Measurements from ENCODE around the gene SPRING1.

SPRING1 gene

DNA sequence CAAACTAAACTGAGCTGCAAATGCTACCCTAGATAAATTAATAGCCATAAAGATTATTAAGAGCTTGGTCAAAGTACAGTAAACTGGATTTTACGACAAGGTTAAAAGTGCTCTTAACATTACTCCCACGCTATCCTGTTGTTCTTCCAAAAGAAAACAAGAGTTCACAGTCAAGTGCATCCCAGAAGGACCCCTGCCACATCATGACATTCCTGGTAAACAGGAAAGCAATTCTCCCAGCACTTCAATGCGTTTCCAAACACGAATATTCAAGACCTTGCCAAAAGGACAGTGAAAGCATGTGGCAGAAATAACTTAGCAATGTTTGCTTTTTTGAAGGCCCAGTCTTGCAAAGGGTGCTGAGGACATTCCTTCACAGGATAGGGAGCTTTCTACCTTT, 11.2 kb downstream of the SPRING1 start:
- TF ChIP-seq CTCF (conservative IDR thresholded peaks at IDR 0.05), result no peak
- no peak for TF ChIP-seq ZFX (IDR thresholded peaks at IDR 0.05)
- H3K27ac ChIP-seq, result no peak overlapping the region

GRCh38 chr12:116722245-116722644, 15.6 kb downstream of the SPRING1 start:
- no peak for TF ChIP-seq ZFX (IDR thresholded peaks at IDR 0.05)
- no peak for TF ChIP-seq CTCF (conservative IDR thresholded peaks at IDR 0.05)
- no peak overlapping the region for H3K27ac ChIP-seq

DNA sequence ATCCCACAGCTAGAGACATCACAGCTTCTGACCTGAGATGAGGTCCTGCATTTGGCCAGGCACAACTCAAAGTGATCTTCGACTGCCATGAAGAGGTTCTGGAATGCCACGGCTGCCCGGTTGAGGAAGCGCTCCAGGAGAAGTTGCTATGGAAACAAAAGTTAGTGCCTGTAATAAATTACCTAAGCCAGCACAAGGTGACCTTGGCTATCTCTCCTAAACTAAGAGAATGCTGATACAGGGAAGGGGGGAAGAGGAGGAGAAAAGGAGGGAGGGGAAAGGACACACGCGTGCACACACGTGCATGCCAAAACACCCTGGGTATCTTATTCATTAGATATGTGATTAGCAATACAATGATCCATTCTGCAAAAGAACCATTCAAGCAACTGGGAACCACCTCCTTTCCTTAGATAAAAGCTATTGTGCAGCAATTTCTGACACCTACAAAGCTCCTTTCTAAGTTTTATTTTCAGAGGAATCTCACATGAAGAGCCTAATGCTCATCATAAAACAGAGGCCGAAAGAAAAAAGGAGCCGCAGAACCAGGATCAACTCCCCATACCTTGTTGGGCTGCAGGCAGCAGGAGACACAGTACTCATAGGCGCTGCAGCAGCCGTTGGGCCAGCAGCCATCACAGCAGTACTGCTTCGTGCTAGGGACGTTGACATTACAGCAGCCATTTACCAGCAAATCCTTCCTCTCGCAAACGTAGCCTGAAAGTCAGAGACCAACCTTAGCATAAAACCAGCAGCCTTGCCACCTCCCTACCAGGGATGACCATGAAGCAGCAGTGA, 17.9 kb downstream of the SPRING1 start:
- H3K27ac ChIP-seq, result no peak overlapping the region
- TF ChIP-seq ZFX (IDR thresholded peaks at IDR 0.05) (no peak), CTCF (conservative IDR thresholded peaks at IDR 0.05) (no peak)

- no peak overlapping the region for H3K27ac ChIP-seq
- no peak for TF ChIP-seq ZFX (IDR thresholded peaks at IDR 0.05)
- TF ChIP-seq CTCF (conservative IDR thresholded peaks at IDR 0.05), result no peak
These were observed 19.0 kb downstream of the SPRING1 start for GRCh38 chr12:116718655-116719454.

GRCh38 chr12:116717466-116718437, 20.1 kb downstream of the SPRING1 start:
- TF ChIP-seq ZFX (IDR thresholded peaks at IDR 0.05), result no peak
- no peak for TF ChIP-seq CTCF (conservative IDR thresholded peaks at IDR 0.05)
- no peak overlapping the region for H3K27ac ChIP-seq

DNA sequence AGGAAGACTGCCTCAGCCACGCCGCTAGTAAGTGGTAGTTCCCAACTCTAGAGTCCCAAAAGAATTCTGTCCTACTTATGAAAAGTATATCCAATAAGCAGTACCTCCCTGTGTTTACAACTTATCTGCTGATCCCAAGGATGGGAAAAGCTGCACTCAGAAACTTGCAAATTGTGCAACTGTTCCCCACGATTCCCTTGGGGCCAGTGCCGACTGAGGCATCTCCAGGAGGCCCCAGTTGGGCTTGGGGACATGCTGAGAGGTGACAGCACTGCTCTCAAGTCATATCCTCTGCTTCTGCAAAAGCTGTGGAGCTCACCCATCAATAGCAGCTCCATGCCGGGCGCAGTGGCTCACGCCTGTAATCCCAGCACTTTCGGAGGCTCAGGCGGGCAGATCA, 23.7 kb downstream of the SPRING1 start:
- no peak for TF ChIP-seq ZFX (IDR thresholded peaks at IDR 0.05)
- TF ChIP-seq CTCF (conservative IDR thresholded peaks at IDR 0.05), result no peak

More for the DNA sequence above, 23.7 kb downstream of the SPRING1 start:
- no peak overlapping the region for H3K27ac ChIP-seq
